Measurements from ENCODE around the gene KIF1C.

Gene KIF1C

GRCh38 chr17:4969047-4969550 lies 28.7 kb upstream of the KIF1C start:
- no peaks in the 10 kb centered on the region for H3K27me3 ChIP-seq (ENCODE audit: control insufficient read depth in 2 of 2, insufficient read depth in 2 of 2, low read length in 2 of 2)
- no peaks in the 10 kb centered on the region for H3K9me3 ChIP-seq (ENCODE audit: control insufficient read depth in 2 of 2, low read length in 2 of 2)
- peak overlapping the region; percentile 90 to 96 for H3K4me3 ChIP-seq (ENCODE audit: low read length in 2 of 2)
- H3K4me1 ChIP-seq (ENCODE audit: control insufficient read depth in 2 of 2, insufficient read depth in 2 of 2, low read length in 2 of 2): peaks cover 17 to 19% of the 10 kb centered on the region in 2 donors
- H3K36me3 ChIP-seq (ENCODE audit: control insufficient read depth in 2 of 2, insufficient read depth in 2 of 2, low read length in 2 of 2): peaks cover 31 to 35% of the 10 kb centered on the region in 2 donors
- peak overlapping the region; percentile 58 to 97 for H3K27ac ChIP-seq (ENCODE audit: low read depth in 2 of 2, low read length in 2 of 2)
- peak overlapping the region in 1 of 2 donors; percentile 85 for H3K9ac ChIP-seq (ENCODE audit: low read depth in 1 of 2, low read length in 2 of 2)

- Histone ChIP-seq H3K9ac (ENCODE audit: low read depth in 1 of 2, low read length in 2 of 2) (peak overlapping the region in 1 of 2 donors; percentile 11), H3K27ac (ENCODE audit: low read depth in 2 of 2, low read length in 2 of 2) (peak overlapping the region; percentile 1 to 25), H3K4me3 (ENCODE audit: low read length in 2 of 2) (peak overlapping the region; percentile 1 to 12), H3K36me3 (ENCODE audit: control insufficient read depth in 2 of 2, insufficient read depth in 2 of 2, low read length in 2 of 2) (peaks cover 33 to 40% of the 10 kb centered on the region in 2 donors), H3K4me1 (ENCODE audit: control insufficient read depth in 2 of 2, insufficient read depth in 2 of 2, low read length in 2 of 2) (peaks cover 17 to 19% of the 10 kb centered on the region in 2 donors), H3K9me3 (ENCODE audit: control insufficient read depth in 2 of 2, low read length in 2 of 2) (no peaks in the 10 kb centered on the region), H3K27me3 (ENCODE audit: control insufficient read depth in 2 of 2, insufficient read depth in 2 of 2, low read length in 2 of 2) (no peaks in the 10 kb centered on the region)
These were observed 28.1 kb upstream of the KIF1C start for GRCh38 chr17:4969551-4970173.

GRCh38 chr17:4970273-4970672 lies 27.5 kb upstream of the KIF1C start:
- peaks cover 37 to 43% of the 10 kb centered on the region in 2 donors for H3K36me3 ChIP-seq (ENCODE audit: control insufficient read depth in 2 of 2, insufficient read depth in 2 of 2, low read length in 2 of 2)
- peaks cover 17 to 19% of the 10 kb centered on the region in 2 donors for H3K4me1 ChIP-seq (ENCODE audit: control insufficient read depth in 2 of 2, insufficient read depth in 2 of 2, low read length in 2 of 2)
- H3K9ac ChIP-seq (ENCODE audit: low read depth in 1 of 2, low read length in 2 of 2): no peak overlapping the region
- H3K4me3 ChIP-seq (ENCODE audit: low read length in 2 of 2): no peak overlapping the region
- H3K27me3 ChIP-seq (ENCODE audit: control insufficient read depth in 2 of 2, insufficient read depth in 2 of 2, low read length in 2 of 2): no peaks in the 10 kb centered on the region
- no peaks in the 10 kb centered on the region for H3K9me3 ChIP-seq (ENCODE audit: control insufficient read depth in 2 of 2, low read length in 2 of 2)
- H3K27ac ChIP-seq (ENCODE audit: low read depth in 2 of 2, low read length in 2 of 2): peak overlapping the region in 1 of 2 donors; percentile 25

GRCh38 chr17:4971826-4972225 lies 25.9 kb upstream of the KIF1C start:
- Histone ChIP-seq H3K9me3 (ENCODE audit: control insufficient read depth in 2 of 2, low read length in 2 of 2) (no peaks in the 10 kb centered on the region), H3K9ac (ENCODE audit: low read depth in 1 of 2, low read length in 2 of 2) (no peak overlapping the region), H3K27me3 (ENCODE audit: control insufficient read depth in 2 of 2, insufficient read depth in 2 of 2, low read length in 2 of 2) (no peaks in the 10 kb centered on the region), H3K4me3 (ENCODE audit: low read length in 2 of 2) (no peak overlapping the region), H3K27ac (ENCODE audit: low read depth in 2 of 2, low read length in 2 of 2) (no peak overlapping the region), H3K4me1 (ENCODE audit: control insufficient read depth in 2 of 2, insufficient read depth in 2 of 2, low read length in 2 of 2) (peaks cover 10 to 11% of the 10 kb centered on the region in 2 donors), H3K36me3 (ENCODE audit: control insufficient read depth in 2 of 2, insufficient read depth in 2 of 2, low read length in 2 of 2) (peaks cover 37 to 53% of the 10 kb centered on the region in 2 donors)

GRCh38 chr17:4972322-4972721 lies 25.4 kb upstream of the KIF1C start:
- H3K4me1 ChIP-seq (ENCODE audit: control insufficient read depth in 2 of 2, insufficient read depth in 2 of 2, low read length in 2 of 2): peaks cover 10 to 11% of the 10 kb centered on the region in 2 donors
- H3K9ac ChIP-seq (ENCODE audit: low read depth in 1 of 2, low read length in 2 of 2): no peak overlapping the region
- no peaks in the 10 kb centered on the region for H3K27me3 ChIP-seq (ENCODE audit: control insufficient read depth in 2 of 2, insufficient read depth in 2 of 2, low read length in 2 of 2)
- H3K27ac ChIP-seq (ENCODE audit: low read depth in 2 of 2, low read length in 2 of 2): no peak overlapping the region
- no peak overlapping the region for H3K4me3 ChIP-seq (ENCODE audit: low read length in 2 of 2)
- H3K9me3 ChIP-seq (ENCODE audit: control insufficient read depth in 2 of 2, low read length in 2 of 2): no peaks in the 10 kb centered on the region
- H3K36me3 ChIP-seq (ENCODE audit: control insufficient read depth in 2 of 2, insufficient read depth in 2 of 2, low read length in 2 of 2): peaks cover 42 to 58% of the 10 kb centered on the region in 2 donors

GRCh38 chr17:4972752-4973151 lies 25.0 kb upstream of the KIF1C start:
- no peak overlapping the region for H3K4me3 ChIP-seq (ENCODE audit: low read length in 2 of 2)
- no peaks in the 10 kb centered on the region for H3K27me3 ChIP-seq (ENCODE audit: control insufficient read depth in 2 of 2, insufficient read depth in 2 of 2, low read length in 2 of 2)
- H3K9me3 ChIP-seq (ENCODE audit: control insufficient read depth in 2 of 2, low read length in 2 of 2): no peaks in the 10 kb centered on the region
- peaks cover 10 to 11% of the 10 kb centered on the region in 2 donors for H3K4me1 ChIP-seq (ENCODE audit: control insufficient read depth in 2 of 2, insufficient read depth in 2 of 2, low read length in 2 of 2)
- H3K27ac ChIP-seq (ENCODE audit: low read depth in 2 of 2, low read length in 2 of 2): no peak overlapping the region
- H3K36me3 ChIP-seq (ENCODE audit: control insufficient read depth in 2 of 2, insufficient read depth in 2 of 2, low read length in 2 of 2): peaks cover 46 to 62% of the 10 kb centered on the region in 2 donors
- H3K9ac ChIP-seq (ENCODE audit: low read depth in 1 of 2, low read length in 2 of 2): no peak overlapping the region

- Histone ChIP-seq H3K27ac (ENCODE audit: low read depth in 2 of 2, low read length in 2 of 2) (no peak overlapping the region), H3K4me1 (ENCODE audit: control insufficient read depth in 2 of 2, insufficient read depth in 2 of 2, low read length in 2 of 2) (peaks cover 5 to 8% of the 10 kb centered on the region in 2 donors), H3K9ac (ENCODE audit: low read depth in 1 of 2, low read length in 2 of 2) (no peak overlapping the region)
These were observed 24.3 kb upstream of the KIF1C start for GRCh38 chr17:4973256-4974114.

GRCh38 chr17:4974115-4974670 lies 23.6 kb upstream of the KIF1C start:
- no peaks in the 10 kb centered on the region for H3K27me3 ChIP-seq (ENCODE audit: control insufficient read depth in 2 of 2, insufficient read depth in 2 of 2, low read length in 2 of 2)
- peaks cover 57 to 75% of the 10 kb centered on the region in 2 donors for H3K36me3 ChIP-seq (ENCODE audit: control insufficient read depth in 2 of 2, insufficient read depth in 2 of 2, low read length in 2 of 2)
- H3K4me3 ChIP-seq (ENCODE audit: low read length in 2 of 2): no peak overlapping the region
- H3K27ac ChIP-seq (ENCODE audit: low read depth in 2 of 2, low read length in 2 of 2): no peak overlapping the region
- H3K9ac ChIP-seq (ENCODE audit: low read depth in 1 of 2, low read length in 2 of 2): no peak overlapping the region
- H3K4me1 ChIP-seq (ENCODE audit: control insufficient read depth in 2 of 2, insufficient read depth in 2 of 2, low read length in 2 of 2): peaks cover 0 to 4% of the 10 kb centered on the region in 2 donors
- H3K9me3 ChIP-seq (ENCODE audit: control insufficient read depth in 2 of 2, low read length in 2 of 2): no peaks in the 10 kb centered on the region

More at GRCh38 chr17:4973256-4974114, 24.3 kb upstream of the KIF1C start:
- H3K36me3 ChIP-seq (ENCODE audit: control insufficient read depth in 2 of 2, insufficient read depth in 2 of 2, low read length in 2 of 2): peaks cover 53 to 69% of the 10 kb centered on the region in 2 donors
- no peak overlapping the region for H3K4me3 ChIP-seq (ENCODE audit: low read length in 2 of 2)
- no peaks in the 10 kb centered on the region for H3K27me3 ChIP-seq (ENCODE audit: control insufficient read depth in 2 of 2, insufficient read depth in 2 of 2, low read length in 2 of 2)
- no peaks in the 10 kb centered on the region for H3K9me3 ChIP-seq (ENCODE audit: control insufficient read depth in 2 of 2, low read length in 2 of 2)

- Histone ChIP-seq H3K9ac (ENCODE audit: low read depth in 1 of 2, low read length in 2 of 2) (no peak overlapping the region), H3K36me3 (ENCODE audit: control insufficient read depth in 2 of 2, insufficient read depth in 2 of 2, low read length in 2 of 2) (peaks cover 48 to 70% of the 10 kb centered on the region in 2 donors), H3K27ac (ENCODE audit: low read depth in 2 of 2, low read length in 2 of 2) (no peak overlapping the region), H3K4me1 (ENCODE audit: control insufficient read depth in 2 of 2, insufficient read depth in 2 of 2, low read length in 2 of 2) (peaks cover 0 to 4% of the 10 kb centered on the region in 2 donors), H3K4me3 (ENCODE audit: low read length in 2 of 2) (no peak overlapping the region), H3K9me3 (ENCODE audit: control insufficient read depth in 2 of 2, low read length in 2 of 2) (no peaks in the 10 kb centered on the region), H3K27me3 (ENCODE audit: control insufficient read depth in 2 of 2, insufficient read depth in 2 of 2, low read length in 2 of 2) (no peaks in the 10 kb centered on the region)
These were observed 19.0 kb upstream of the KIF1C start for GRCh38 chr17:4978726-4979125.
